OCI-LY3 (cell line): ENCODE data around the gene GINS2.

Experiments
- CTCF ChIP-seq: fragments of 200-600, 300-600 bp; sonication (generic); IDR thresholded peaks from 2 replicates; pipeline ENCODE4 v1.5.1; 2014; ENCODE audit warnings: antibody characterized with exemption, low read length, low read depth
- EZH2phosphoT487 ChIP-seq: fragments of 200-600 bp; shearing (Covaris generic); IDR thresholded peaks from 2 replicates; pipeline ENCODE4 v1.6.1; 2018; ENCODE audit warnings: antibody characterized with exemption, mixed run types, low read depth

GRCh38 chr16:85673529-85674417, 15.0 kb downstream of the GINS2 start:
- TF ChIP-seq CTCF, result no peak
- no peak for TF ChIP-seq EZH2phosphoT487
